Lower lobe of right lung (tissue), 2 donors: ENCODE measurements around the gene SLC25A25. TPM values are rescaled to one million over a fixed set of nuclear protein-coding genes. Genes with fewer than 3 reads are reported as not detected.

ENCODE experiments used
- ATAC-seq, 2 donors: fragments of 200-7000 bp; cut with Tn5 transposase; one replicate each; pipeline ENCODE4 v1.9.1; 2020 to 2022; ENCODE audit warnings: mild to moderate bottlenecking in 2 of 2, moderate library complexity in 2 of 2
- DNase-seq: peaks from one replicate; pipeline ENCODE4 v3.0.0-alpha.2; 2020
- H3K27ac ChIP-seq: fragments of 200-600 bp; one replicate; pipeline ENCODE4 v1.8.0; 2022
- H3K27me3 ChIP-seq: fragments of 200-600 bp; one replicate; pipeline ENCODE4 v1.8.0; 2022; ENCODE audit warnings: low read depth
- H3K36me3 ChIP-seq: fragments of 200-600 bp; one replicate; pipeline ENCODE4 v1.8.0; 2022; ENCODE audit warnings: mild to moderate bottlenecking
- H3K4me1 ChIP-seq: fragments of 200-600 bp; one replicate; pipeline ENCODE4 v1.8.0; 2022
- H3K4me3 ChIP-seq: fragments of 200-600 bp; one replicate; pipeline ENCODE4 v1.8.0; 2022; ENCODE audit warnings: mild to moderate bottlenecking
- H3K9me3 ChIP-seq: fragments of 200-600 bp; one replicate; pipeline ENCODE4 v1.8.0; 2022
- CTCF ChIP-seq: fragments of 200-600 bp; IDR thresholded peaks from one replicate; pipeline ENCODE4 v1.8.0; 2022; ENCODE audit warnings: antibody characterized with exemption, mild to moderate bottlenecking
- intact Hi-C: fragments of 100-400 bp; cut with DNase I; formaldehyde crosslinking; loops from one replicate; pipeline ENCODE4 v1.11.0; 2022
- total RNA-seq: library from RNA; stranded (reverse); fragmentation: NEBNext Ultra II Directional; extraction: Animal tissue kit (Norgen Biotek cat#: 25700); gene quantifications from one replicate; pipeline ENCODE4 v1.2.1, GENCODE V29; 2021
- donor health status: DM: no; HTN: yes; CAD: no; lungs with severe emphysema.

SLC25A25 gene
- total RNA-seq, 1 donor from 2014 or later = 27.3 TPM

GRCh38 chr9:128047231-128047630 is 20.8 kb upstream of the SLC25A25 start:
- intact Hi-C loops = loop anchor here (10.0 kb wide), 1 partner anchor 102 kb away; no protein-coding TSS in a partner anchor
- Histone ChIP-seq H3K27me3 (no peaks in the 10 kb centered on the region), H3K4me3 (no peak overlapping the region), H3K9me3 (no peaks in the 10 kb centered on the region), H3K36me3 (no peaks in the 10 kb centered on the region), H3K4me1 (no peaks in the 10 kb centered on the region), H3K27ac (no peak overlapping the region)
- ATAC-seq (no peak), DNase-seq (no peak)
- TF ChIP-seq CTCF = no peak

GRCh38 chr9:128048663-128049062 is 19.4 kb upstream of the SLC25A25 start:
- intact Hi-C loops = loop anchor here (10.0 kb wide), 1 partner anchor 104 kb away; no protein-coding TSS in a partner anchor
- Histone ChIP-seq H3K36me3 (no peaks in the 10 kb centered on the region), H3K27ac (no peak overlapping the region), H3K9me3 (no peaks in the 10 kb centered on the region), H3K4me1 (no peaks in the 10 kb centered on the region), H3K4me3 (no peak overlapping the region), H3K27me3 (no peaks in the 10 kb centered on the region)
- ATAC-seq (peak in 1 of 2 donors; percentile 23), DNase-seq (no peak)
- no peak for TF ChIP-seq CTCF

GRCh38 chr9:128049843-128050242 is 18.2 kb upstream of the SLC25A25 start:
- H3K27ac ChIP-seq = no peak overlapping the region
- no peak for ATAC-seq
- intact Hi-C loops = loop anchor here (10.0 kb wide), 1 partner anchor 105 kb away; no protein-coding TSS in a partner anchor
- no peaks in the 10 kb centered on the region for H3K36me3 ChIP-seq
- DNase-seq = no peak
- peaks cover 12% of the 10 kb centered on the region for H3K4me1 ChIP-seq
- no peaks in the 10 kb centered on the region for H3K9me3 ChIP-seq
- TF ChIP-seq CTCF = no peak
- H3K4me3 ChIP-seq = no peak overlapping the region
- H3K27me3 ChIP-seq = no peaks in the 10 kb centered on the region

- H3K36me3 ChIP-seq = no peaks in the 10 kb centered on the region
- intact Hi-C loops = no loop called here
- H3K27ac ChIP-seq = no peak overlapping the region
- H3K9me3 ChIP-seq = no peaks in the 10 kb centered on the region
- no peak for DNase-seq
- peaks cover 32% of the 10 kb centered on the region for H3K4me1 ChIP-seq
- no peak for TF ChIP-seq CTCF
- no peak overlapping the region for H3K4me3 ChIP-seq
- ATAC-seq = no peak
- H3K27me3 ChIP-seq = no peaks in the 10 kb centered on the region
Observed at GRCh38 chr9:128051932-128052709, 15.9 kb upstream of the SLC25A25 start.

GRCh38 chr9:128053560-128053959 is 14.5 kb upstream of the SLC25A25 start:
- Histone ChIP-seq H3K4me3 (no peak overlapping the region), H3K36me3 (no peaks in the 10 kb centered on the region), H3K4me1 (peaks cover 37% of the 10 kb centered on the region), H3K27ac (peak overlapping the region; percentile 67), H3K27me3 (no peaks in the 10 kb centered on the region), H3K9me3 (no peaks in the 10 kb centered on the region)
- ATAC-seq (peak; percentile 38 to 71), DNase-seq (peak; percentile 74)
- no peak for TF ChIP-seq CTCF
- intact Hi-C loops = no loop called here
